Peyer's patch (tissue), 4 donors: ENCODE results near the gene BCKDHA. TPM values are rescaled to one million over a fixed set of nuclear protein-coding genes. Genes with fewer than 3 reads are reported as not detected.

Experiments used
- DNase-seq, 3 donors: peaks; one replicate each; pipeline ENCODE4 v3.0.0-alpha.2; 2017 to 2019
- H3K27ac ChIP-seq, 4 donors: fragments of 200-600 bp; sonication (generic); one replicate each; pipeline ENCODE4 v1.5.1; 2016 to 2019
- H3K27me3 ChIP-seq, 2 donors: fragments of 200-600 bp; sonication (generic); one replicate each; pipeline ENCODE4 v1.5.1; 2019
- H3K36me3 ChIP-seq, 3 donors: fragments of 200-600 bp; sonication (generic); one replicate each; pipeline ENCODE4 v1.5.1; 2016 to 2019
- H3K4me1 ChIP-seq, 4 donors: fragments of 200-600 bp; sonication (generic); one replicate each; pipeline ENCODE4 v1.5.1; 2016 to 2019
- H3K4me3 ChIP-seq, 4 donors: fragments of 200-600 bp; sonication (generic); 1 replicate in 3 of 4; 2 replicates in 1 of 4; pipeline ENCODE4 v1.5.1; 2016 to 2019; ENCODE audit warnings: mild to moderate bottlenecking in 1 of 4
- H3K9me3 ChIP-seq, 4 donors: fragments of 200-600 bp; sonication (generic); one replicate each; pipeline ENCODE4 v1.5.1; 2016 to 2019; ENCODE audit warnings: mild to moderate bottlenecking in 1 of 4
- POLR2A ChIP-seq, 2 donors: fragments of 450-650 bp; IDR thresholded peaks; one replicate each; pipeline ENCODE4 v1.5.1; 2017; ENCODE audit warnings: antibody characterized with exemption in 2 of 2, mild to moderate bottlenecking in 2 of 2, moderate library complexity in 2 of 2
- total RNA-seq, 4 donors: library from RNA; depleted of rRNA; stranded (reverse); fragments of >200 nt; gene quantifications; one replicate each; pipeline ENCODE4 v1.1.0, GENCODE V29; 2016
- TF ChIP-seq, protein P1 (sequence below), 6 experiments: fragments of 450-650 bp in 4 of 6; fragments of 200-600 bp in 2 of 6; sonication (generic) in 1 of 6; IDR thresholded peaks; one replicate each; pipeline ENCODE4 v1.5.1; 2017 to 2019; ENCODE audit warnings: antibody characterized with exemption in 6 of 6, mild to moderate bottlenecking in 3 of 6, moderate library complexity in 1 of 6

BCKDHA gene
- total RNA-seq, 4 donors from 2014 or later, result 23.9 to 41.7 (median 30.7) TPM

DNA sequence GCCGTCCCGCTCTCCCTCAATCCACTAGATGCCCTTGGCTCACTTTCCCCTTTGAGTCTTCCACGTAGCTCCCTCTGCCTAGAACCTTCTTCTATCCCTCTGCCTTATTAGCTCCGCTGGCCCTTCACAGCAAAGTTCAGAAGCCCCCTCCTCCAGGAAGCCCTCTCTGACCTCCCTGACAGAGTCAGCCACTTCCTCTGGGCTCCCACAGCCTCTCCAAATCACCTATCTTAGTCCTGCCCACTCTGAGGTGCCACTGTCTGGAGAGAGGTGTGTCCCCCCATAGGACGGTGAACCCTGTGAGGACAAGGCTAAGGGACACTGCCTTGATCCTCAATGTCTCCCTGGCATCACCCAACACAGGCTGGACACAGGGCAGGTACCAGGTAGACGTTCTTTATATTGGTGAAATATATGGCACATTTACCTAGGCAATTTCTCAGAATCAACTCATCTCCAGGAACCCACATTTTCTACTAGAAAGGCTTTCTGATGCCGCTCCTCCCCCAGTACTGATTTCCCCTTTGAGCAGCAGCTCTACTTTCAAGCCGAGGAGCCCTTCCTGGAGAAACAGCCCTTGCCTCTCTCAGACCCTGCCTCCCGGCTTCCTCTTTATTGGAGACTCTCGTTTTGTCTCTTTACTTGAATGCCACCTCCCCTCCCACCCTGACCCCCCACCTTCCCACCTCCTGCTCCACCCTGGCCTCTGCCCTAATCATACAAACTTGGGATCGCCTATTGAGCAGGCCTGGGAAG is 40.5 kb upstream of the BCKDHA start:
- DNase-seq, result no peak
- no peak for TF ChIP-seq POLR2A (IDR thresholded peaks at IDR 0.05)
- TF ChIP-seq, protein P1, sequence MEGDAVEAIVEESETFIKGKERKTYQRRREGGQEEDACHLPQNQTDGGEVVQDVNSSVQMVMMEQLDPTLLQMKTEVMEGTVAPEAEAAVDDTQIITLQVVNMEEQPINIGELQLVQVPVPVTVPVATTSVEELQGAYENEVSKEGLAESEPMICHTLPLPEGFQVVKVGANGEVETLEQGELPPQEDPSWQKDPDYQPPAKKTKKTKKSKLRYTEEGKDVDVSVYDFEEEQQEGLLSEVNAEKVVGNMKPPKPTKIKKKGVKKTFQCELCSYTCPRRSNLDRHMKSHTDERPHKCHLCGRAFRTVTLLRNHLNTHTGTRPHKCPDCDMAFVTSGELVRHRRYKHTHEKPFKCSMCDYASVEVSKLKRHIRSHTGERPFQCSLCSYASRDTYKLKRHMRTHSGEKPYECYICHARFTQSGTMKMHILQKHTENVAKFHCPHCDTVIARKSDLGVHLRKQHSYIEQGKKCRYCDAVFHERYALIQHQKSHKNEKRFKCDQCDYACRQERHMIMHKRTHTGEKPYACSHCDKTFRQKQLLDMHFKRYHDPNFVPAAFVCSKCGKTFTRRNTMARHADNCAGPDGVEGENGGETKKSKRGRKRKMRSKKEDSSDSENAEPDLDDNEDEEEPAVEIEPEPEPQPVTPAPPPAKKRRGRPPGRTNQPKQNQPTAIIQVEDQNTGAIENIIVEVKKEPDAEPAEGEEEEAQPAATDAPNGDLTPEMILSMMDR (IDR thresholded peaks at IDR 0.05), result no peak
- Histone ChIP-seq H3K9me3 (no peaks in the 10 kb centered on the region), H3K4me1 (peaks cover 0 to 9% (median 2%) of the 10 kb centered on the region in 4 donors), H3K27me3 (peaks cover 0 to 4% of the 10 kb centered on the region in 2 donors), H3K4me3 (no peak overlapping the region), H3K27ac (peak overlapping the region in 1 of 4 donors; percentile 42), H3K36me3 (no peaks in the 10 kb centered on the region)

DNA sequence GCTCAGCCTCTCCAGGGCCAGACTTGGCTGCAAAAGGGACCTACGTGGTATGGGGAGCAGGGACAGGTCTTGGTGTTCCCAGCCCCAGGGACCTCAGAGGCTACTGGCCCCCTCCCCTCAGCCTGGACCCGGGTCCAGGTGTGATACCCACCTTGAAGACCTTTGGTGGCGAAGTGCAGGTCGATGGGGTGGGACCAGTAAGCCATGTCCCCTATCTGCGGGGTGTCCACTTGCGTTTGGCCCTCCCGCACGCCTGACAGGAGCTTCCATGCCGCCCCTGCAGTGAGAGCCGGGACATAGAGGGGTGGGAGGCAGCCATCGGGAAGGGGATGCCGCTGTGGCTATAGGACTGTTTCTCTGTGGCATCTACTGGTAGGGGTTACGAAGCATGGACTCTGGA is 39.9 kb upstream of the BCKDHA start:
- DNase-seq, result no peak
- no peaks in the 10 kb centered on the region for H3K9me3 ChIP-seq
- no peaks in the 10 kb centered on the region for H3K27me3 ChIP-seq
- no peak overlapping the region for H3K4me3 ChIP-seq
- TF ChIP-seq POLR2A (IDR thresholded peaks at IDR 0.05), result no peak
- TF ChIP-seq, protein P1 (IDR thresholded peaks at IDR 0.05), result no peak
- peak overlapping the region in 1 of 4 donors; percentile 42 for H3K27ac ChIP-seq
- no peaks in the 10 kb centered on the region for H3K36me3 ChIP-seq
- H3K4me1 ChIP-seq, result peaks cover 0 to 12% (median 2%) of the 10 kb centered on the region in 4 donors

DNA sequence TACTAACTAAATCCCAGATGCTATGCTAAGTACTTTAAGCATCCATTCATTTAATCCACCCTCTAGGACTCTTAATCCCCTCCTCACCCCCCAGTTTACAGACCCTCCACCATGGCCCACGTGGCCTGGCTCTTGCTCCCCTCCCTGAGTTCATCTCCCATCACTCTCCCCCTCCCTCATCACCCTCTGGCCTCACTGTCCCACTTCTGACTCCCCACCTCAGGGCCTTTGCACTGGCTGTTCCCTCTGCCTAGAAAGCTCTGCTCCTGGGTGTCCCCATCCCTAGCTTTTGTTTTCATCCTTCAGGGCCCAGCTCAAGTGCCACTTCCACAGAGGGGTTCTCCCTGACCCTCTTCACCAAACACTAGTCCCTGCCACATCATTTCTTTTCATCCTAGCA is 37.9 kb upstream of the BCKDHA start:
- no peak overlapping the region for H3K27ac ChIP-seq
- no peaks in the 10 kb centered on the region for H3K9me3 ChIP-seq
- no peak for DNase-seq
- no peak for TF ChIP-seq POLR2A (IDR thresholded peaks at IDR 0.05)
- TF ChIP-seq, protein P1 (IDR thresholded peaks at IDR 0.05), result no peak
- H3K4me3 ChIP-seq, result no peak overlapping the region
- H3K27me3 ChIP-seq, result no peaks in the 10 kb centered on the region
- H3K36me3 ChIP-seq, result no peaks in the 10 kb centered on the region
- H3K4me1 ChIP-seq, result peaks cover 0 to 15% (median 2%) of the 10 kb centered on the region in 4 donors

DNA sequence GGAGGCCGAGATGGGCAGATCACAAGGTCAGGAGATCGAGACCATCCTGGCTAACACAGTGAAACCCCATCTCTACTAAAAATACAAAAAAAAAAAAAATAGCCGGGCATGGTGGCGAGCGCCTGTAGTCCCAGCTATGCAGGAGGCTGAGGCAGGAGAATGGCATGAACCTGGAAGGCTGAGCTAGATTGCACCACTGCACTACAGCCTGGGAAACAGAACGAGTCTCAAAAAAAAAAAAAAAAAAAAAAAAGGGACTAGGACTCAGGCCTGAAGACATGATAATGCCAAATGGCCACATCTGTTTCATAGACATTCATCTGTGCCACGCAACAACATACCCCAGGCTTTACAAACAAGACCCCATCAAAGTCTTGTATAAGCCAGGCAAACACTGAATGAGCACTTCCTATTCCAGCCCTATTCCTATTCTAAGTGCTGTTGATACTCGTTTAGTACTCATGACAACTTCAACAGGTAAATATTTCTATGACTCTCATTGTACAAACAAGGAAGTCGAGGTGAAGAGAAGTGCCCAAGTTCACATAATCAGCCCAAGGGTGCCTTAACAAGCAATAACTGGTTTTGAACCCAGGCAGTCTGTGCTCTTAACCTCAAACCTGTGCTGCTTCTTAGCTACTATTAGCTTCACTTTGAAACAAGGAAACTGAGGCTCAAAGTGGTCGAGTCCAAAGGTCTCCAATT is 35.3 kb upstream of the BCKDHA start:
- Histone ChIP-seq H3K36me3 (no peaks in the 10 kb centered on the region), H3K27me3 (no peaks in the 10 kb centered on the region), H3K27ac (peak overlapping the region in 2 of 4 donors; percentile 96 to 99), H3K9me3 (no peaks in the 10 kb centered on the region), H3K4me1 (peaks cover 0 to 25% (median 2%) of the 10 kb centered on the region in 4 donors), H3K4me3 (no peak overlapping the region)
- DNase-seq, result no peak
- TF ChIP-seq POLR2A (IDR thresholded peaks at IDR 0.05), result no peak
- TF ChIP-seq, protein P1 (IDR thresholded peaks at IDR 0.05), result no peak

DNA sequence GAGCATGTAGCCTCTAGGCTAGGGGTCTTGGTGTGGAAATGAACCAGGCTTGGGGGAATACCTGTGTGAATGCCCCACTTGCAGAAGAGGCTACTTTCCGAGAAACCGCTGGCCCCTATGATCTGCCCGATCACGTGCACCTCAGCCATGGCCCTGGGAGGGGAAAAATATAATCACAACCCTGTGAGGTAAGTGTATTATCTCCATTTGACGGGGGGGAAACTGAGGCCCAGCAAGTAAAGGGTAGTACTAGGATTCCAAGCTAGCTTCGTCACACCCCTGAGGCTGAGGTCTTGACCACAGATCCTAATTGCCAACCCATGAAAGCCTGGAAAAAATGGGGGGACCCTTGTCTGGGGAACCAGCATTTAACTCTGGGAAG is 34.3 kb upstream of the BCKDHA start:
- Histone ChIP-seq H3K4me1 (peaks cover 0 to 29% (median 2%) of the 10 kb centered on the region in 4 donors), H3K27ac (peak overlapping the region; percentile 91 to 99 (median 94)), H3K36me3 (no peaks in the 10 kb centered on the region), H3K9me3 (no peaks in the 10 kb centered on the region), H3K4me3 (peak overlapping the region; percentile 54 to 82 (median 70)), H3K27me3 (no peaks in the 10 kb centered on the region)
- no peak for DNase-seq
- TF ChIP-seq POLR2A (IDR thresholded peaks at IDR 0.05), result no peak
- TF ChIP-seq, protein P1 (IDR thresholded peaks at IDR 0.05), result no peak
